Activated CD4-positive, alpha-beta T cell treated with anti-CD3 and anti-CD28 coated beads, Interleukin-2, amount 50 U/mL, for 24 hours (primary cell): ENCODE data around the gene SLC6A2.
"Not testable (repeated sequence)": the region's sequence is repeated elsewhere in the genome, so short reads cannot be mapped to it uniquely, and the experiment has no call there.

ENCODE experiments used
- DNase-seq, 2 donors: peaks; one replicate each; pipeline ENCODE4 v3.0.0-alpha.2; 2020; ENCODE audit warnings: low read depth in 1 of 2, low spot score in 1 of 2

Gene SLC6A2

DNA sequence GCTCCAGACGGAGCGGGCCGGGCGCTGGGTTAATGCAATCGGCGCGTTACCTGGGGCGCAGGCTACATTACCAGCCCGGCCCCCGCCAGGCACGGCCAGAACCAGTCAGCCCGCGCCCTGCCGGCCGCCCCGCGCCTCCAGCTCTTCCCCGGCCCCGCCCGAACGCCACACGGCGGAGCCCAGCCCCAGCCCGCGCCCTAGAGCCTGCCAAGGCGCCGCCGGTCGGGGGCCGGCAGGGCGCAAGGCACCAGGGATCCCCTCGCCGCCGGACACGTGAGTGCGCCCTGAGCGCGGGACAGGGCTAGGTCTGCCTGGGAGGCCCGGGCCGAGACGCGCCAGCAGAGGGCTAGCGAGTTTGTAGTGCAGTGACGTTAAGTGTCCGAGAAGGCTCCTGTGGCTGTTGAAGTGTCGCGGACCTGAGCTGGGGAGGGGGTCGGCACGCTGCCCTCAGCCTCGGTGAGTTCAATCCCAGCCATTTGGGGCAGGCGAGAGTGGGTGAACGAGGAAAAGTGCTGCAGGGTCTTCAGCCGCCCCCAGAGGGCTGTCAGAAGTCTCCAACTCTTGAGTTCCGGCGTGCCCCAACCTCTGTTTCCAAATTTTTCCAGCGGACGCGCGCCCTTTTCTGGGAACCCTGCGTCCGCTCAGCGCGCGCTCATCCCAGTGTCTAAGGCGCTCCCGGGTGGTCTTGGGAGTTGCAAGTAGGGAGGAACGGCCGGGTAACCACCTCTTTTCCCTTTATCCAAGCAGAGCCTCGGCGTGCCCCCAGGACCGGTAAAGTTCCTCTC, at the start of gene SLC6A2:
TSS of gene SLC6A2 (plus strand) at position 92 of the 785 bp plus-strand sequence. CDS start 707 bp downstream, outside the sequence.
- DNase-seq = no peak

DNA sequence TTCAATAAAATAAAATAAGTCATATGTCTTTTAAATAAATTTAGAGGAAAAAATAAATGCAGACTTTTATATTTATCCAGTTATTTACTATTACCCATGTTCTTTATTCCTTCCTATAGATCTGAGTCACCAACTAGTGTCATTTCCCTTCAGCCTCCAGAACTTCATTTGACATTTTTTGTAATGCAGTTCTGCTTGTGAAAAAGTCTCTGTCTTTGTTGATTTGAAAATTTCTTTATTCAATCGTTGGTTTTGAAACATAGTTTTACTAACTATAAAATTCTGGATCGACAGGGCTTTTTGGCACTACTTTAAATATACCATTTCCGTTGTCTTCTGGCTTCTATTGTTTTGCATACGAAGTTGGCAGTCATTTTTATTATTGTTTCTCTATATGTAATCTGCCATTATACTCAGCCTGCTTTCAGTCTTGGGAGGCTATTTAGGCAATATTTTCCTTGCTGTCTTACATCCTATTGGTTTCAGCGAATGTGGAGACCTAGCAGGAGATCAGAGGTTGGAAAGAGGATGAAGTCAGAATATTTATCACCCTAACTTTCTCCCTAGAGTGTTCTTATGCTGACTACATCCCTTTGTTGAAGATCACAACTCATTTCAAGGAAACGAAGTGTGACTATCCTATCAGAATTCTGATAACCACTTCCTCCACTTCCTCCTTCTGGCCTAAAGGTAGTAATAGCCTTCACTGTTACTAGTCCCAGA, 42.0 kb upstream of the SLC6A2 start:
- DNase-seq = no peak

GRCh38 chr16:55615071-55615470, 40.7 kb upstream of the SLC6A2 start:
- DNase-seq = no peak

DNA sequence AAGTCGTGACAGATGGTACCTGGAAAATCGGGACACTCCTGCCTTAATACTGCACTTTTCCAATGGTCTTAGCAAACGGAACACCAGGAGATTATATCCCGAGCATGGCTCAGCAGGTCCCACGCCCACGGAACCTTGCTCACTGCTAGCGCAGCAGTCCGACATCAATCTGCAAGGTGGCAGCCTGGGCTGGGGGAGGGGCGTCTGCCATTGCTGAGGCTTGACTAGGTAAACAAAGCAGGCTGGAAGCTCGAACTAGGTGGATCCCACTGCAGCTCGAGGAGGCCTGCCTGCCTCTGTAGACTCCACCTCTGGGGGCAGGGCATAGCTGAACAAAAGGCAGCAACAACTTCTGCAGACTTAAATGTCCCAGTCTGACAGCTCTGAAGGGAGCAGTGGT, 40.1 kb upstream of the SLC6A2 start:
- DNase-seq = not testable (repeated sequence)

GRCh38 chr16:55621771-55622170, 34.0 kb upstream of the SLC6A2 start:
- DNase-seq = no peak

DNA sequence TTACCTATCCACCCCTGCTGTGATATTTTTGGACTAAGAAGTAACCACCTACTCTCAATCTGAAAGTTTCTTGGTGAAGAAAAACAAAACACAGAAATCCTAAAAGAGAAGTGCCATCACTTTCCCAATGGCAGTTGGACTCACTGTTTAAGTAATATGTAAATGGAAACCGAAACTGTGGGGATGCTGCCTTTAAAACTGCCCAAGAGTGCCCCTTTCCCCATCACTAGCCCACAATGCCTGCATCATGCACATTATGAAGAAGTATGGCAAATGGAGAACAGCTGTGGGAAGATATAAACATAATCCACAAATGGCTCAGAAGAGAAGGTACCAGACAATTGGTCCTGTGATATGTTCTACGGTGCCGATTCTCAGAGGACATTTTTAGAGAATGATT, 33.5 kb upstream of the SLC6A2 start:
- no peak for DNase-seq

DNA sequence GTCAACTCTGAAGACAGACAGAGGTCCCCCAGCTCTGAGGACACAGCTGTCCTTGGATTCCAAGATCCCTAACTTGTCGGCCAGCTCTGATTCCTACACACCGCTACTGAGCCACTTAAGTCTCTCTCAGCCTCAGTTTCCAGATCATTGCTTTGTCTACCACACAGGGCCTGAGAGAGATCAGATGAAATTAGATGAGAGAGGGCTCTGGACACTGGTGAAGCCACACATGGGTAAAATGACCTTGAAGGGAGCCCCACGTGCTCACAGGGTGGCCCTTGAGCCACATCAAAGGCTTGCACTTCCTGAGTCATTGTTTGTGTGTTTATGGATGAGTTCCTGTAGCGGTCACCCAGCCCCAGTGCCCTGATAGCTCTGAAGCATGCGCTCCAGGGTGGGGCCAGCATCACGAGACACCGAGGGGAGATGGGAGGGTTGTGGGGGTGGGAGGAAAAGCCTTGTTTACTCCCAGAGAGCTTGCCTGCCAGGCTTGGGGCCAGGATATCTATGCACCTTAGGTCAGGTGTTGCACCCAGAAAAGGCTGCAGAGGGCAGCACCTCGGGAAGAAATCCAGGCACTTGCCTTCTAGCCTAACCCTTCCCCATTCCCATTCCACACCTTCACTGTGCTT, 32.7 kb upstream of the SLC6A2 start:
- no peak for DNase-seq

GRCh38 chr16:55623640-55624039, 32.1 kb upstream of the SLC6A2 start:
- DNase-seq = no peak

GRCh38 chr16:55624696-55625095, 31.1 kb upstream of the SLC6A2 start:
- DNase-seq = no peak

- no peak for DNase-seq
Measured at GRCh38 chr16:55625843-55626242, 29.9 kb upstream of the SLC6A2 start.

DNA sequence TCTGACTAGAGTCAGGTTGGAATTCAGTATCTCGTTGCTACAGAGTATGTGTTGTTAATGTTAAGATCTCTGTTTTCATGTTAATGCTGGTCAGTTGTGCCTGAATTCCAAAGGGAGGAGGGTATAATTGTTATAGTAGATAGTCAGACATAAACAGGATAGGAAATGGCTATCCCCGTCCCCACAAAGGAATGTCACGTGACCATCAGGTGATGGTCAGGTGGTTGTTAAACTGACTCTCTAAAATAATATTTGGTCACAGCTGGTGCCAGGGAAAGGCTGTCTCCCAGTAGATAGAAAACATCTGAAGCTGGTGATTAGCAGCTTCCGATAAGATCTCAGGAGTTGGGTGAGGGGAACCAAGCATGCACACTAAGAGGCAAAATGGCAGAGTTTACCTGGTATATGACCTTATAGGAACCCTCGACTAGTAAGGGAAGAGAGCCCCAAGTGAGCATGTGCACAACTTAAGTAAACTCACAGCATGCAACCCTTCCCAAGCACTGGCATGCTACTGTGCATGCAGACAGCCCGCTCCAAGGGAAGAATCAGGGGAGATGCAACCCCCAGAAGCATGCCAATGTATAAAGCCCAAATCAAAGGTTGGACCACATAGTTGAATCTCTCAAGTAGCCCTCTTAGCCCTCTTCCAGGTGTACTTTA, 27.4 kb upstream of the SLC6A2 start:
- DNase-seq = no peak

GRCh38 chr16:55630774-55631173, 25.0 kb upstream of the SLC6A2 start:
- DNase-seq = no peak

- DNase-seq = no peak
Measured at GRCh38 chr16:55632259-55632658, 23.5 kb upstream of the SLC6A2 start.

DNA sequence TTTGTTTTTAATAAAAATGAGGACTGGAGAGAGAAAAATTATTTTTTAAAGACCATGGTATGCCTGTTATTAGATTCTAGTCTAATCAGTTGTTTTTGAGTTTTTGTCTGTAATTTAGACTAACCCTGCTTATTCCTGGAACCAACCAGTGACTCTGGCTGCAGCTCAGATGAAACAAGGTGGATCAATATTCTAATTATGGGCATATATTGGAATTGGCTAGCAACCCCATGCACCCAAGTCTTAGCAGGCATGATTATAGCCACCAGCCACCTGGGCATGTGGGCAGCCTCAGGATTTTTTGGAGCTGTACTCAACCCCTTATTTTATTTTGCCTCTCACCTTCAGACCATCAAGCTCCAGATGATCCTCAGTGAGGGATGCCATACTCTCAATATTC, 21.6 kb upstream of the SLC6A2 start:
- no peak for DNase-seq

- DNase-seq = no peak
Measured at GRCh38 chr16:55638256-55638655, 17.5 kb upstream of the SLC6A2 start.

- no peak for DNase-seq
Measured at GRCh38 chr16:55640701-55641327, 15.0 kb upstream of the SLC6A2 start.

- DNase-seq = no peak
Measured at GRCh38 chr16:55641430-55642056, 14.2 kb upstream of the SLC6A2 start.

GRCh38 chr16:55642611-55643010, 13.2 kb upstream of the SLC6A2 start:
- no peak for DNase-seq

DNA sequence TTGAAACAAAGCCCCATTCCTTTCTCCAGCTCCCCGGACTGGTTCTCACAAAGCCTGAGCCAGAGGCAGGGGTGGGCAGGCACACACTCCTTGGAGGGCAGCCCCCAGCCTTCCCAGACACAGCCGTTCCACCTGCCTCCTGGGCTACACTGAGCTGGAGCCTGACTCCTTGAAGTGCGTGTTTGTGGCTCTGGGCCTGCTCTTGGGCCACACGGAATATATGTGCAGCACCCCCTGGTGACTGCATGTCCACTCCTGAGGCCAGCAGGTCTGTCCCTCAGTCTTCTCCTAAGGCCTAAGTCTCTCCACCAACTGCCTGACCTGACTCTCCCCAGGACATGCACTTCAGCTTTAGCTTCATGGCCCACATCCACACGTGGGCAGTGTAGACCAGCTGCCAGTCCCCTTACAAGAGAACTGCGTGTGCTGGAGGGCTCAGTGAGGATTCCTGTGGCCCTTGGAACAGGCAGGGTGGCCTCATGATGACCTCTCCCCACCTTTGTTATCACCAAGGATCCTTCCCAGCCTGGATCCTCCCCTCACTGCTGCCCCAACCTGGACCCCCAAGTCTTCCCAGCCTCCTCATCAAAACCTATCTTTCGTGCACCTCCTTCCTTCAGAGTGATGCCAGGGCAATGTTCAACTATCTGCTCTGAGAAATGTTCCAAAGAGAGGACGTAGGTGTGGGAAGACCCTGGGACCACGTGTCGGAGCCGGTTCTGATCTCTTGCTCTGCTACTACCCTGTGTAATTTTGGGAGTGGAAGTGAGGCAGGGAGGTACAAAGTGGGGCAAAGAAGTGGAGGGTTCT, 12.4 kb upstream of the SLC6A2 start:
- no peak for DNase-seq

DNA sequence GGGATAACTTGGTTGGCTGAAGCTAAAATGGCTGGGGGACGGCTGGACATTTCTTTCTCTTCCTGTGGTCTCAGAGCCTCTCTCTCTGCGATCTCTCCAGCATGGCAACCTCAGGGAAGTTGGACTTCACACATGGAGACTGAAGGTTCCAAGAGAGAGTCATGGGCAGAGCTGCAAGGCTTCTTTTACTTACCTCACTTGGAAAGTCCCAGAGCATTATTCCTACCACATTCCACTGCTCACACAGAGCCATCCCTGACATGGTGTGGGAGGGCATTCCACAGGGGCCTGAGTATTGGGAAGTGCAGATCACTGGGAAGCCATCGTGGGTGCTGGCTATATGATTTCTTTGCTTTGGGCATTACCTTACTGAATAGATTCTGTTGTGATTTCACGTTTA, 9.8 kb upstream of the SLC6A2 start:
- no peak for DNase-seq
